Activated CD8-positive, alpha-beta memory T cell treated with anti-CD3 and anti-CD28 coated beads, Interleukin-2, amount 50 U/mL, for 48 hours (primary cell): ENCODE measurements around the gene ERC1.

ENCODE experiments used
- DNase-seq: peaks from one replicate; pipeline ENCODE4 v3.0.0-alpha.2; 2020

ERC1 gene

DNA sequence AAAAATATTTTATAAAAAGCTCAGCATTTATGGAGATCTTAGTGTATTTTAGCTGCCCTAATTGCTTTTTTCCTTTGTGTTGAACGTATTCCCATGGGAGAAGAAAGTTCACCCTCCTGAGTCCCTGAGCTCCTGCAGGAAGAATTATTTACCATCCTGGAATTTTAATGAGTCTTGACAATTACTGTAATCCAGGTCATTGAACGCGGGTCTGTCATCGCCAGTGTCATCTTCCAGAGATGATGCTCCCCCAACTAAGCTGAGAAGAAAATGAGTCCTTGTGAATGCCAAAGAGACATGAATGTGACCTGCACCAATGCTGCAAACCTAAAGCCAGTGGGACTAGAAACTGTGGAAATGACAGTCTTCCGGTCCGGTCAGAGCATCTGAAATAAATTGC, 473.9 kb downstream of the ERC1 start:
- DNase-seq = no peak

- no peak for DNase-seq
Observed at GRCh38 chr12:1465990-1466389, 475.0 kb downstream of the ERC1 start.

GRCh38 chr12:1466481-1467154, 475.6 kb downstream of the ERC1 start:
- no peak for DNase-seq

DNA sequence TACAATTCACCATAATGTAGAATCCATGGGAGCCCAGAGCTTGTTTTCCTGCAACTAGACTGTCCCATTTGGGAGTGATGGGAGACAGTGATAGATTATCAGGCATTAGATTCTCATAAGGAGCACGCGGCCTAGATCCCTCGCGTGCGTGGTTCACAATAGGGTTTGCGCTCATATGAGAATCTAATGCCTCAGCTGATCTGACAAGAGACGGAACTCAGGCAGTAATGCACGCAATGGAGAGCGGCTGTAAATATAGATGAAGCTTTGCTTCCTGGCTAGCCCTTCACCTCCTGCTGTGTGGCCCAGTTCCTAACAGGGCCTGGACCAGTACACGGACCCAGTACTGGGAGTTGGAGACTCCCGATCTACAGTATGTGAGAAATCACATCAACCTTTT, 476.7 kb downstream of the ERC1 start:
- DNase-seq = no peak

DNA sequence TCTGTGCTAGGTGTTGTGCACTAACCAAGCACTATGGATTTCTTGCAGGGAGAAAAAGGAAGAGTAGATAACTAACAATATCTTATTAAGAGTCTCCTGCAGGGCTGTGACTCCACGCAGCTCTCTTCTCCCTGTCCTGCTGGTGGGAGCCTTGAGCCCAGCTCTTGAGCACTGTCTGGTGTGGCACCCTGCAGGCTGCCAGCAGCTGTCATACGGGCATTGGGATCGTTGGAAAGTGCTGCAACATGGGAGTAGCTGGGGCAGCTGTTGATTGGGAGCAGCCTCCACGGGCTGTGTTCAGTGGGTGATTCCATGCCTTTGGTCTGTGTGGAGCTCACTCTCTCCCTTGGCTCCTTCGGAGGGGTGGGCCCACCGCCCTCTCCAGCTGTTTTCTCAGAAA, 478.0 kb downstream of the ERC1 start:
- no peak for DNase-seq

GRCh38 chr12:1470051-1470450, 479.0 kb downstream of the ERC1 start:
- no peak for DNase-seq

GRCh38 chr12:1471224-1471623, 480.2 kb downstream of the ERC1 start:
- no peak for DNase-seq

- no peak for DNase-seq
Observed at GRCh38 chr12:1473418-1473817, 482.4 kb downstream of the ERC1 start.

DNA sequence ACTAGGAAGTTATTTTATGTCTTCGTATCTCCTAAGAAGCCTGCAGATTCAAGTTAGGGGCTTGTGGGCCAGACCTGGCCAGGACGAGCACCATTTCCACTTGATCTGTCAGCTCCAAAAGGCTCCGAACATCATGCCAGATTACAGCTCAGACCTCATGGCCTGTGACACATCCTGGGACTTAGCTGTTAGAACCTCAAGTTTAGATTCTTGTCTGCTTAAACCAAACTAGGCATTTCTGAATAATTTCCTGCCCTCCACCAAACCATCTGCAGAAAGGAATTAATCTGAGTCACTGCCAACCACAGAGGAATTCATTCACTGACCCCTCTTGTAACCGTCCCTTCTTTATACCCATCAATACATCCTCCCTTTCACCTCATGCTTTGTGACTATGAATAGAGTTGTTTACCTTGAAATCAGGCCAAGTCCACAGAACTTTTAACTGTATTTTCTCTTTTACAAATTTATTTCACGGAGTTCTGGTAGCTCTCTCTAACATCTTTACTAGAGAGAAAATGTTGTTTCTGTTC, 483.1 kb downstream of the ERC1 start:
- DNase-seq = no peak

GRCh38 chr12:1474574-1475153, 483.6 kb downstream of the ERC1 start:
- no peak for DNase-seq

DNA sequence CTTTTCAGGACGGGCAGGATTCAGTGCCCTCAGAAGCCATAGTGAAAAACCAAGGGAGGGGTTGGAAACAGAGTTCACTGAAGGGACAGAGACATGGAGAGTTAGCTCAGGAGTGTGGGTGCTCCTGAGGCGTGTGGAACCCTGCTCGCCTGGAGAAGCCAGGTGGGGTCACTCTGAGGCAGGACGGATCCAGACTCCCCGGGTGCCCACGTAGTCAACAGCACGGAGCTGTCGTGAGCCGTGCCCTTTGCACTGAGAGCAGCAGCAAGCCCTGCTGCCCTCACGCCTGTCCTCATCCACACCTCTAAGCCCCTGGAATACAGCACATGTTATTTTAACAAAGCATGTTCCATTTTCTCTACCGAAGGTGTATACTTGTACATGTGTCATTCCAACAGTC, 488.6 kb downstream of the ERC1 start:
- no peak for DNase-seq

DNA sequence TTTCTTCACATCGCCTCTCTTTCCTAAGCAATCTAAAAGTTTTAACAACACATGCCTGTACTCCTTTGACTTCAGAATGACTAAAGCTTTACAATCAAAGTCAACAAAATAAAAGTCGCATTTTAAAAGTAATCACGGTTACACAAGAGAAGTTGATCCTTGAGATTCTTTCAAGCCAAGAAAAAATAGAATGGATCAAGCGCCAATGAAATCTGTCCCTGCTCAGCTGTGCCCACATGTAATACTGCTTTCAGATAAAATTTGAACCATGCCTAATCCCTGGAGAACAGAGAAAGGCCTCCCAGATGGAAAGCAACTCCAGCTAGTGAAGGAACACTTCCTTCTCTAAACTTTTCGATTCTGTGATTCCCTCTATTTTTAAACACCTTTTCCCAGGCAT, 490.3 kb downstream of the ERC1 start:
- no peak for DNase-seq

- no peak for DNase-seq
Observed at GRCh38 chr12:1481906-1482305, 490.9 kb downstream of the ERC1 start.

GRCh38 chr12:1488908-1489381, 497.9 kb downstream of the ERC1 start:
- DNase-seq = no peak

- DNase-seq = no peak
Observed at GRCh38 chr12:1491983-1492697, 501.1 kb downstream of the ERC1 start.

- DNase-seq = no peak
Observed at GRCh38 chr12:1493781-1494565, 502.9 kb downstream of the ERC1 start.

DNA sequence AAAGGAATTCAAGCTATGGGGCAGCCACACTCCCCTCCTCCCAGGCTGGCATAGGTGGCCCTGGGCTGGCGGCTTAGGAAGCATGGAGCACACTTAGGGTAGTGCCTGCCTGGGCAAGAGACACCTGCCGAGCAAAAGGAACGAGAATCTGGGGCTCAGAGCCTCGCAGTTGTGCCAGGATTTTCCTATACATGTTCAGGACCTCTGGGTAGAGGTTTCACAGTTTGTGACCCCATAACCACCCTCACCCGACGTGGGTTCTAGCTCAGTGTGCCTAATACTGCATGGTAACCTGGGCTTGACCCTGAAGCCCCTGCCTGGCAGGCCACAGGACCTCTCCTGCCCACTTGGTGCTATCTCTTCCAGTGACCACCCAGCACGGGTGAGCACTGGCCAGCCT, 503.8 kb downstream of the ERC1 start:
- DNase-seq = no peak

- DNase-seq = no peak
Observed at GRCh38 chr12:1496162-1496900, 505.3 kb downstream of the ERC1 start.

DNA sequence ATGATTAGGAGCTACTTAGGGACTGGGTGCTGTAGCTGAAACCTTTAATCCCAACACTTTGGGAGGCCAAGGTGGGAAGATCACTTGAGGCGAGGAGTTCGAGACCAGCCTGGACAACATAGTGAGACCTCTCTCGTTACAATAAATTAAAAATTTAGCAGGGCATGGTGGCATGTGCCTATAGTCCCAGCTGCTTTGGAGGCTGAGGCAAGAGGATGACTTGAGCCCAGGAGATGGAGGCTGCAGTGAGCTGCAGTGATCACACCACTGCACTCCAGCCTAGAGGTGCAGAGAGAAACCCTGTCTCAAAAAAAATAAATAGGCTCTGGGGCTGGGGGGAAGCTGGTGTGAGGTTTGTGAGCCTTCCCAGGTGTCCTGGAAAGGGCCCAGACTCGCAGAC, 506.1 kb downstream of the ERC1 start:
- no peak for DNase-seq

DNA sequence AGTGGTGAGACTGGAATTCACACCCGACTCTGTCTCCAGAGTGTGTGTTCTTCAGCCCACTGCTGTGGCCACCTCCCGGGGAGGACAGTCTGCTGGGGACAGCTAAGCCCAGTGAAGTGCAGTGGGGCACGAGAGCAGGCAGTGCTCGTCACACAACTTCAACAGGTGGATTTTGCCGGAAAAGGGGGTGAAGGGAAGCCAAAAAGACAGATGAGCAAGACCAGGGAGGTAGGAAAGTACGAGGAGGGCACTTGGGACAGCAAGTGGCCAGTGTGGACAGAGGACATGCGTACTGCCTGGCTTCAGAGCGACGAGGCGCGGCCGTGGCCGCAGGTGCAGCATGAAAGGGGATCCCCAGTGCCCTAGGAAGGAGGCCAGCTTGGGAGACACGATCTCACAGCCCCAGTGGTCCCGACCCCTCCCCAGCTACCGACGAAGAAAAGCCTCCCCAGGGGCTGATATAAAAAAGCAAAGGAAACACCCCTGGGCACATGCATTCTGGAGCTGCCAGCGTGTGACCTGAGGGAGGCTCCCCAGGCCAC, 507.2 kb downstream of the ERC1 start:
- DNase-seq = no peak

DNA sequence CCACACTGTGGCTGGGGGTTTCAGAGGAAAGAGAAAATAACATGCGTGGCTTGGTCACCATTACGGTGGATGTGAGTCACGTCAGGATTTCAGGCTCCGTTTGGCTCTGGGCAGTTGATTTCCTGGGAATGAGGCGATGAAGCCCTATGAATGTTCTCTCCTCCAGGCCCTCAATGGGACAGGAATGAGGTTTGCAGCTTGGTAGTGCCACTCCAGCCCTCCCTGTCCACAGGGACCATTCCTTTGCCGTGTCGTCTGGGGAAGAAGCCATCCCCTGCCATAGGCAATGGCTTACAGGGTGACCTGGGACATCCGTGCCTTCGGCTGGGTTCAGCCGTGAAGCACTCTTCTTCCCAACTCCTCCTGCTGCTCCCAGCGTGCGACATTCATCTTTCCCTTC, 508.3 kb downstream of the ERC1 start:
- DNase-seq = no peak

GRCh38 chr12:1500095-1500801, 509.2 kb downstream of the ERC1 start:
- DNase-seq = no peak
